ENCODE results near the gene KCNJ4. TPM values are rescaled to one million over a fixed set of nuclear protein-coding genes. Genes with fewer than 3 reads are reported as not detected.

Gene KCNJ4
- not detected in 2 replicates for total RNA-seq

GRCh38 chr22:38455076-38455529 lies at the start of gene KCNJ4:
KCNJ4 (minus strand) TSS chr22:38455199; CDS start chr22:38428132, 27,067 bp downstream.

GRCh38 chr22:38467904-38468442 lies 13.0 kb upstream of the KCNJ4 start, which contains the start of gene KDELR3:
KDELR3 (plus strand) TSS chr22:38468096; CDS start chr22:38468234, 138 bp downstream.

Other genes with a start within 250 kb of the KCNJ4 start
- gene TMEM184B, start 182.2 kb downstream of the KCNJ4 start, total RNA-seq = 15.0 and 33.0 TPM in 2 replicates
- 176 and 197 TPM in 2 replicates for gene CSNK1E, start 137.8 kb downstream of the KCNJ4 start, total RNA-seq
- 4.0 and 9.2 TPM in 2 replicates for gene KDELR3, start 12.9 kb upstream of the KCNJ4 start, total RNA-seq
- gene DDX17, start 51.1 kb upstream of the KCNJ4 start, total RNA-seq = 480 and 556 TPM in 2 replicates
- 1.4 and 3.1 TPM in 2 replicates for gene DMC1, start 115.0 kb upstream of the KCNJ4 start, total RNA-seq
- 0.34 and 1.4 TPM in 2 replicates for gene FAM227A, start 201.2 kb upstream of the KCNJ4 start, total RNA-seq
- 15.8 and 22.2 TPM in 2 replicates for gene CBY1, start 201.4 kb upstream of the KCNJ4 start, total RNA-seq
- 32.9 and 78.6 TPM in 2 replicates for gene TOMM22, start 226.8 kb upstream of the KCNJ4 start, total RNA-seq
- 93.3 and 129 TPM in 2 replicates for gene JOSD1, start 245.7 kb upstream of the KCNJ4 start, total RNA-seq